MCF 10A (cell line): ENCODE measurements around the gene PDCD2L. TPM values are rescaled to one million over a fixed set of nuclear protein-coding genes. Genes with fewer than 3 reads are reported as not detected.

ENCODE experiments used
- BruUV-seq: library from RNA; stranded (reverse); fragments of 400-500 nt; replicated peaks from 2 replicates; lab custom pipeline; 2021; lab: Mats Ljungman, UMichigan
- CTCF ChIA-PET: fragments of 300-600 bp; sonication (Branson Sonifier 250); formaldehyde crosslinking; extraction: SDS; loops from one replicate; lab custom pipeline; 2021; ENCODE audit warnings: antibody characterized with exemption, inconsistent platforms; lab: Yijun Ruan, JAX
- POLR2A ChIA-PET: fragments of 300-600, 350-650 bp; sonication (Branson Sonifier 250); formaldehyde crosslinking; extraction: SDS; loops from one replicate; lab custom pipeline; 2020; ENCODE audit warnings: antibody characterized with exemption, inconsistent platforms; lab: Yijun Ruan, JAX
- DNase-seq: peaks from one replicate; pipeline ENCODE4 v3.0.0-alpha.2; 2018; ENCODE audit not compliant: unreplicated experiment
- H3K27ac Mint-ChIP-seq: one replicate; pipeline ENCODE4 v1.8.0; 2022; ENCODE audit warnings: mild to moderate bottlenecking, low read depth, mixed read lengths; ENCODE audit not compliant: unreplicated experiment
- H3K27me3 Mint-ChIP-seq: one replicate; pipeline ENCODE4 v1.8.0; 2022; ENCODE audit warnings: mixed read lengths; ENCODE audit not compliant: insufficient read depth, unreplicated experiment
- H3K36me3 Mint-ChIP-seq: one replicate; pipeline ENCODE4 v1.8.0; 2022; ENCODE audit warnings: mild to moderate bottlenecking, moderate library complexity, mixed read lengths; ENCODE audit not compliant: insufficient read depth, unreplicated experiment
- H3K4me1 Mint-ChIP-seq: one replicate; pipeline ENCODE4 v1.8.0; 2022; ENCODE audit warnings: mixed read lengths; ENCODE audit not compliant: insufficient read depth, unreplicated experiment
- H3K4me3 Mint-ChIP-seq: one replicate; pipeline ENCODE4 v1.8.0; 2022; ENCODE audit warnings: mild to moderate bottlenecking, moderate library complexity, mixed read lengths; ENCODE audit not compliant: unreplicated experiment
- H3K9me3 Mint-ChIP-seq: one replicate; pipeline ENCODE4 v1.8.0; 2022; ENCODE audit warnings: mixed read lengths; ENCODE audit not compliant: unreplicated experiment
- intact Hi-C: fragments of 100-400 bp; cut with micrococcal nuclease; formaldehyde crosslinking; loops from 2 replicates; pipeline ENCODE4 v1.14.1; 2022
- total RNA-seq: library from RNA; stranded (reverse); gene quantifications from 2 replicates; pipeline ENCODE4 v1.2.3, GENCODE V29; 2022
- TF ChIP-seq, protein P1 (sequence below): fragments of 200-600 bp; IDR thresholded peaks from one replicate; pipeline ENCODE4 v1.8.0; 2022; ENCODE audit warnings: antibody characterized with exemption, mild to moderate bottlenecking; ENCODE audit not compliant: unreplicated experiment

The PDCD2L gene
- total RNA-seq, 1 experiment from 2014 or later, result 24.4 TPM

DNA sequence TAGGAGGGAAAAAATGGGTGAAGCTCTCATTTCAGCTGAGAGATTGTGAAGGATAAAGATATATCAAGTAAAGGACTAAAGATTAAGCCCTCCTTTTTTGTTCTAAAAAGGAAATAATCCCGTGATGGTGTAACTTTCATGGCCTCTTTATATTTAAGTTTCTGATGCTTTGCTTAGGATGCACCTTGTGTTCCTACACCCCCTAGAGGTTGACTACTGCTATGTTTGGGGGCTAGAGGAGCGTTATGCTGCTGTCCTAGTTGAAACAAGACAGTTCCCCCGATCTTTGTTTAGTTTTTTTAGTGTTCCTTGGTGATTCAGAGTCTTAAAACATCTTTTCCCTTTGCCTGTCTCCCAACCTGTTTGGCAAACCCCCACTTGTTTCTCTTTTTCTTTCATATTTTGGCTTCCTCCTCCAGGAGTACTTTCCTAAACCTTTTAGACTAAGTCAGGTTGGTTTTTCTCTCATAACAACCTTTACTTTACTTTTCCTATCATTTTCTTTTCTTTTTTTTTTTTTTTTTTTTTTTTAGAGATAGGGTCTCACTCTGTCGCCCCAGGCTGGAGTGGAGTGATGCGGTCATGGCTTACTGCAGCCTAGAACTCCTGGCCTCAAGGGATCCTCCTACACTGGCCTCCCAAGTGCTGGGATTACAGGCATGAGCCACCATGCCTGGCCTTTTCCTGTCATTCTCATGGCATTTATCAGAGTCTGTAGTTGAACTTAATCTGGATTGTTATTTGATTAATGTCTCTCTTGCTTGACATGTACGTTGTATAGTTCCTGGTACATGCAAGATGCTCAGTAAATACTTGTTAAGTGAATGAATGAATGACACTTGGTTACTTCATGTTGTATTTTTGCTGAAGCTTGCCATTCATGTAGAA is 26.8 kb downstream of the PDCD2L start:
- Mint-ChIP-seq H3K36me3 (peaks cover 48% of the 10 kb centered on the region), H3K27ac (peak overlapping the region; percentile 63), H3K9me3 (no peaks in the 10 kb centered on the region), H3K27me3 (no peaks in the 10 kb centered on the region), H3K4me3 (peak overlapping the region; percentile 88), H3K4me1 (peaks cover 13% of the 10 kb centered on the region)
- ChIA-PET POLR2A (interaction anchor here (0.9 to 1.6 kb wide), 3 partner anchors 25 to 65 kb away, joined by 3 to 7 read pairs (median 3); no protein-coding TSS in a partner anchor), CTCF (interaction anchor here (0.5 to 1.5 kb wide), 14 partner anchors 10 to 953 kb away, joined by 3 to 8 read pairs (median 3); no protein-coding TSS in a partner anchor)
- peak; percentile 70 for DNase-seq
- intact Hi-C loops, result no loop called here
- TF ChIP-seq, protein P1, sequence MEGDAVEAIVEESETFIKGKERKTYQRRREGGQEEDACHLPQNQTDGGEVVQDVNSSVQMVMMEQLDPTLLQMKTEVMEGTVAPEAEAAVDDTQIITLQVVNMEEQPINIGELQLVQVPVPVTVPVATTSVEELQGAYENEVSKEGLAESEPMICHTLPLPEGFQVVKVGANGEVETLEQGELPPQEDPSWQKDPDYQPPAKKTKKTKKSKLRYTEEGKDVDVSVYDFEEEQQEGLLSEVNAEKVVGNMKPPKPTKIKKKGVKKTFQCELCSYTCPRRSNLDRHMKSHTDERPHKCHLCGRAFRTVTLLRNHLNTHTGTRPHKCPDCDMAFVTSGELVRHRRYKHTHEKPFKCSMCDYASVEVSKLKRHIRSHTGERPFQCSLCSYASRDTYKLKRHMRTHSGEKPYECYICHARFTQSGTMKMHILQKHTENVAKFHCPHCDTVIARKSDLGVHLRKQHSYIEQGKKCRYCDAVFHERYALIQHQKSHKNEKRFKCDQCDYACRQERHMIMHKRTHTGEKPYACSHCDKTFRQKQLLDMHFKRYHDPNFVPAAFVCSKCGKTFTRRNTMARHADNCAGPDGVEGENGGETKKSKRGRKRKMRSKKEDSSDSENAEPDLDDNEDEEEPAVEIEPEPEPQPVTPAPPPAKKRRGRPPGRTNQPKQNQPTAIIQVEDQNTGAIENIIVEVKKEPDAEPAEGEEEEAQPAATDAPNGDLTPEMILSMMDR, result peak; percentile 52
- BruUV-seq, result no TSS peak

DNA sequence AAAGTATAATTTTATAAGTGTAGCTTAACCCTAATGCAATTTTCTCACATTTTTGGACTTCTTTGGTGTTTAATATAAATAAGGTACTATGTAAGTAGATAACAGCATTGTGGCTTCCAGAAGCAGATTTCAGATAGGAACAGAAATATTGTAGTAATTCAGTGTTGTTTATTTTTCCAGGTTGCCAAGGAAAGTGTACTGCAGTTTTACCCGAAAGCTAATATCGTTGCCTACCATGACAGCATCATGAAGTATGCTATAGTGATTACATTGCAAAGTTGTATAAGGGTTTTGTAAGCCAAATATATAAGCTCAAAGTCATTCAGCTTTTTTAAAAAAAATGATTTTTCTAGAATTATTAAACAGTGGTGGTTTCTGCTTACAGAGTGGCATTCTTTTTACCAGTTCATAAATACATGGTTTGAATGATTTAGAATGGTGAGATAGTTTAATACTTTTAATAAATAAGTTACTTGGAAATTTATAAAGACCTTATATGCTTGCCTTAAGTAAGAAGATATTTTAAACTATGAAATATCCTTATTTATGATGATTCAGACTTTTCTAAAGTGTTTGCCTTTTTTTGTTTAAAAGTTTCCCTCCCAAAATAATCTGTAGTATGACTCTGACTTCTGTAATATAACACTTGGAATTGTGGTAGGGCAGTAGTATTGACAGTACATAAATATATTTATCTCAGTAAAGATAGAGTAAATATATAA is 27.6 kb downstream of the PDCD2L start:
- BruUV-seq, result no TSS peak
- Mint-ChIP-seq H3K27ac (no peak overlapping the region), H3K4me1 (peaks cover 13% of the 10 kb centered on the region), H3K9me3 (no peaks in the 10 kb centered on the region), H3K36me3 (peaks cover 50% of the 10 kb centered on the region), H3K4me3 (no peak overlapping the region), H3K27me3 (no peaks in the 10 kb centered on the region)
- POLR2A ChIA-PET, result interaction anchor here (0.7 to 0.9 kb wide), 3 partner anchors 9 to 26 kb away, joined by 3 read pairs; no protein-coding TSS in a partner anchor
- TF ChIP-seq, protein P1, result no peak
- DNase-seq, result no peak
- intact Hi-C loops, result no loop called here
- CTCF ChIA-PET, result interaction anchor here (0.6 to 1.2 kb wide), 7 partner anchors 9 to 952 kb away, joined by 3 to 4 read pairs (median 3); no protein-coding TSS in a partner anchor

DNA sequence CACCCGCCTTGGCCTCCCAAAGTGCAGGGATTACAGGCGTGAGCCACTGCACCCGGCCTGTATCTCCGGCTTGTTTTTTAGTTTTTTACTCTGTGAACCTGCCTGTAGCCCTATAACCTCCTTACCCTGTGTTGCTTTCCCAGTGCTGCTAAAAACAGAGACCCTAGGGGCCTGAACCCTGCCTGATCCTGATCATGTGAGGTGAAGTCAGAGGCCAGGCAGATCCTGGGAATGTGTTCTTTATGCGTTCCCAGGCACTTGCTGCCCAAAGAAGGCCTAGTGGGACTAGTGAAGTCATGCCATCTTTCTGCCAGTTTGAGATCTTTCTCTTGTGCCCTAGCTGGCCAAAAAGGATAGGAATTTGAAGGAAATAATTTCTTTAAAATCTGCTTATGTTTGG is 28.6 kb downstream of the PDCD2L start:
- ChIA-PET POLR2A (interaction anchor here (0.7 kb wide), 1 partner anchor 9 kb away, joined by 3 read pairs; no protein-coding TSS in a partner anchor), CTCF (interaction anchor here (1.0 kb wide), 1 partner anchor 11 kb away, joined by 4 read pairs; no protein-coding TSS in a partner anchor)
- Mint-ChIP-seq H3K4me1 (peaks cover 13% of the 10 kb centered on the region), H3K9me3 (no peaks in the 10 kb centered on the region), H3K4me3 (no peak overlapping the region), H3K36me3 (peaks cover 60% of the 10 kb centered on the region), H3K27ac (no peak overlapping the region), H3K27me3 (no peaks in the 10 kb centered on the region)
- BruUV-seq, result no TSS peak
- intact Hi-C loops, result no loop called here
- no peak for DNase-seq
- TF ChIP-seq, protein P1, result no peak
